LNCaP clone FGC (cell line): ENCODE measurements around the gene C10orf62.
"Not testable (repeated sequence)": the region's sequence is repeated elsewhere in the genome, so short reads cannot be mapped to it uniquely, and the experiment has no call there.

Experiments
- DNase-seq: peaks from one replicate; pipeline ENCODE4 v3.0.0-alpha.2; 2011; ENCODE audit warnings: low read depth
- H3K4me3 ChIP-seq: 2 replicates; pipeline ENCODE4 v1.5.1; 2011; ENCODE audit warnings: mild to moderate bottlenecking, low read depth, low read length, control low read depth
- TF ChIP-seq, protein P1 (sequence below): IDR thresholded peaks from 2 replicates; pipeline ENCODE4 v1.5.1; 2012; ENCODE audit warnings: mild to moderate bottlenecking; ENCODE audit not compliant: control insufficient read depth, insufficient read depth; ENCODE audit errors: extremely low read depth

Gene C10orf62

DNA sequence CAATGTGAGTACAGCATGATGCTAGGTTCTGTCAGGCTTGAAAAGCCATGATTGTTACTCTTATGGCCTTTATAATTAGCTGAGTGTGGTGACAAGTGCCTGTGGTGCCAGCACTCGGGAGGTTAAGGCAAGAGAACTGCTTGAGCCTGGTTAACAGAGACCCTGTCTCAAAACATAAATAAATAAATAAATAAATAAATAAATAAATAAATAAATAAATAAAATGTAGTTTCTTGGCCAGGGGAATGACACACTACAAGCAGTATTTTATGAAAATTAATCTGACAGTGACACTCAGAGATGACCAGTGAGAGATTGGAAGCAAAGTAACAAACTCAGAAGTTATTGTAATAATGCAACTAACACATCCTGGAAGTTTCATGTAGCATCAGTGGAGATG, 46.1 kb downstream of the C10orf62 start:
- H3K4me3 ChIP-seq, result no peak overlapping the region
- TF ChIP-seq, protein P1, sequence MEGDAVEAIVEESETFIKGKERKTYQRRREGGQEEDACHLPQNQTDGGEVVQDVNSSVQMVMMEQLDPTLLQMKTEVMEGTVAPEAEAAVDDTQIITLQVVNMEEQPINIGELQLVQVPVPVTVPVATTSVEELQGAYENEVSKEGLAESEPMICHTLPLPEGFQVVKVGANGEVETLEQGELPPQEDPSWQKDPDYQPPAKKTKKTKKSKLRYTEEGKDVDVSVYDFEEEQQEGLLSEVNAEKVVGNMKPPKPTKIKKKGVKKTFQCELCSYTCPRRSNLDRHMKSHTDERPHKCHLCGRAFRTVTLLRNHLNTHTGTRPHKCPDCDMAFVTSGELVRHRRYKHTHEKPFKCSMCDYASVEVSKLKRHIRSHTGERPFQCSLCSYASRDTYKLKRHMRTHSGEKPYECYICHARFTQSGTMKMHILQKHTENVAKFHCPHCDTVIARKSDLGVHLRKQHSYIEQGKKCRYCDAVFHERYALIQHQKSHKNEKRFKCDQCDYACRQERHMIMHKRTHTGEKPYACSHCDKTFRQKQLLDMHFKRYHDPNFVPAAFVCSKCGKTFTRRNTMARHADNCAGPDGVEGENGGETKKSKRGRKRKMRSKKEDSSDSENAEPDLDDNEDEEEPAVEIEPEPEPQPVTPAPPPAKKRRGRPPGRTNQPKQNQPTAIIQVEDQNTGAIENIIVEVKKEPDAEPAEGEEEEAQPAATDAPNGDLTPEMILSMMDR, result no peak
- DNase-seq, result no peak

DNA sequence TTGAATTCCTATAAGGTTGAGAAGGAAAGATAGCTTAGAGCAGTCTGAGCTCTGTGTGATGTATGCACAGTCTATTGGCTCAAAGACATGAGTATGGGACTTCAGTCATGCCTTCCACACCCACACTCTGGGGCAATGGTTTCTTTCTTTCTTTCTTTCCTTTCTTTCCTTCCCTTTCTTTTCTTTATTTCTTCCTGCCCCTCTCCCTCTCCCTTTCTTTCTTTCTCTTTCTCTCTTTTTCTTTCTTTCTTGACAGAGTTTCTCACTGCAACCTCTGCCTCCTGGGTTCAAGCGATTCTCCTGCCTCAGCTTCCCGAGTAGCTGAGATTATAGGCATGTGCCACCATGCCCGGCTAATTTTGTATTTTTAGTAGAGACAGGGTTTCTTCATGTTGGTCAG, 49.6 kb downstream of the C10orf62 start:
- not testable (repeated sequence) for DNase-seq, H3K4me3 ChIP-seq

DNA sequence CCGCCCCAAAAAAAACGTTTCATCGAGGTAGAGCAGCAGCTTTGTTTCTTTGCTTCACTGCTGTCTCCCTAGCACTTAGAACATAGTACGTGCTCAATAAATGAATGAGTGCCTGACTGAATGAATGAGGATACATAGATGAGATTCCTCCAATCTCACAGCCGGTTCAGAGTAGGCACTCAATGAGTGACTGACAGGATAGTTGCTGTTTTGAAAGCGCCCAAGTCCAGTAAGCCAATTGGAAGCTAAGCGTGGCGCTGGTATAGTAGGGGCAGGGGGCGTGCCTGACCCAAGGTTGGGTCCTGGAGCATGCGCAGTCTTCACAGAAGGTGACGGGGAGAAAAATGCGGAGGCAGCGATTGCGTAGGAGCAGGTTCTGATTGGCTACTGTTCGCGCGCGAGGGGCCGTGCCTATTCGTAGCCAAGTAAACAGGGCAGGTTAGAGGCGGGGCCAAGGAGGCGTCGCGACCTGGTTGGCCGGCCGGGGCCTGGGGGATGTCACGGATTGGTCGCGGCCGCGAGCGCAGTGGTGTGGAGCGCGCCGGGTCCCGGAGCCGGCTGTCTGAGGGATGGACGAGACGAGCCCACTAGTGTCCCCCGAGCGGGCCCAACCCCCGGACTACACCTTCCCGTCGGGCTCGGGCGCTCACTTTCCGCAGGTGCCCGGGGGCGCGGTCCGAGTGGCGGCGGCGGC, 50.8 kb downstream of the C10orf62 start, which contains the start of gene PI4K2A:
TSS of gene PI4K2A (plus strand) at position 498 of the 694 bp plus-strand sequence. CDS start at position 570, 72 bp downstream.
- peak; percentile 98 for DNase-seq
- peak within 1 kb of the TSS; percentile 82 for H3K4me3 ChIP-seq
- TF ChIP-seq, protein P1, result no peak
